Thymus (tissue), 11 donors: ENCODE results near the gene KCNRG. TPM values are rescaled to one million over a fixed set of nuclear protein-coding genes. Genes with fewer than 3 reads are reported as not detected.

Source experiments
- DNase-seq, 9 donors: peaks; one replicate each; pipeline ENCODE4 v3.0.0-alpha.2; 2013; ENCODE audit warnings: low spot score in 9 of 9, low read depth in 6 of 9, missing footprints in 1 of 9
- H3K27ac ChIP-seq, 2 donors: one replicate each; pipeline ENCODE4 v1.5.1; 2013; ENCODE audit warnings: control low read depth in 1 of 2, low read depth in 1 of 2, low read length in 1 of 2, mild to moderate bottlenecking in 1 of 2, moderate library complexity in 1 of 2
- H3K27me3 ChIP-seq, 2 donors: one replicate each; pipeline ENCODE4 v1.5.1; 2013; ENCODE audit warnings: low read length in 1 of 2; ENCODE audit not compliant: control insufficient read depth in 2 of 2, insufficient read depth in 1 of 2
- H3K36me3 ChIP-seq, 2 donors: one replicate each; pipeline ENCODE4 v1.5.1; 2013; ENCODE audit warnings: low read length in 1 of 2, mild to moderate bottlenecking in 1 of 2, moderate library complexity in 1 of 2; ENCODE audit not compliant: control insufficient read depth in 2 of 2, insufficient read depth in 2 of 2
- H3K4me1 ChIP-seq, 2 donors: one replicate each; pipeline ENCODE4 v1.5.1; 2013; ENCODE audit warnings: low read length in 2 of 2; ENCODE audit not compliant: control insufficient read depth in 2 of 2, insufficient read depth in 2 of 2
- H3K4me3 ChIP-seq, 2 donors: one replicate each; pipeline ENCODE4 v1.5.1; 2013; ENCODE audit warnings: low read length in 2 of 2, control low read depth in 1 of 2, mild to moderate bottlenecking in 1 of 2
- H3K9me3 ChIP-seq, 2 donors: one replicate each; pipeline ENCODE4 v1.5.1; 2013; ENCODE audit warnings: low read length in 1 of 2, mild to moderate bottlenecking in 1 of 2; ENCODE audit not compliant: control insufficient read depth in 2 of 2, insufficient read depth in 1 of 2
- WGBS: extraction: QIAGEN DNeasy Blood & Tissue Kit; methylation state at CpG from one replicate; pipeline ENCODE4 v1.1.7; 2013; 5-methylcytosine and 5-hydroxymethylcytosine counted together
- polyA plus RNA-seq: library from polyadenylated mRNA; stranded (reverse); fragments of 200-250 nt; gene quantifications from one replicate; pipeline ENCODE4 v1.2.3, GENCODE V29; 2013
- total RNA-seq: library from RNA; stranded (reverse); fragments of 120-200 nt; gene quantifications from one replicate; pipeline ENCODE4 v1.2.4, GENCODE V29; 2013
- donor health status: healthy.

The KCNRG gene
- total and polyA plus RNA-seq, 2 donors = 0.55 to 2.4 TPM

DNA sequence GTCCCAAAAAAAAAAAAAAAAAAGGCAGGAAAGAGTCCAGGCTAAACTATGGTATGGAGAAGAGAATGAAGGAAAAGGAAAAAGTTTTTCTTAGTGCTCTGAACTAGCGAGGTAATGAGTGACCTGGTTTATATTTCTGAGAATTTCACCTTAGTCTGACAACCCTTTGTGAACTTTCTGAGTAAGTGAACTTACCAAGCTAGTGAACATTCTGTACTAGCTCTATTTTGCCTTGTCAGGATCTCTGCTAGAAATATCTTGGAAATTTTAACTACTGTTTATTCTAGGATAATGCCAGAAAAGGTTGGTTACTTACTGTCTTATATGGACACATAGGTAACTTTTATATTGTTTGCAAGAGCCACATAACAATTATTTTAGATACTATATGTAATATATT, 14.0 kb upstream of the KCNRG start:
- Histone ChIP-seq H3K9me3 (no peaks in the 10 kb centered on the region), H3K4me1 (peaks cover 14 to 16% of the 10 kb centered on the region in 2 donors), H3K27me3 (no peaks in the 10 kb centered on the region), H3K27ac (no peak overlapping the region), H3K36me3 (peaks cover 9 to 52% of the 10 kb centered on the region in 2 donors), H3K4me3 (no peak overlapping the region)
- WGBS = 88% methylated on average over 1 of the region's 1 CpG
- DNase-seq = no peak

GRCh38 chr13:50006426-50007135, 8.7 kb upstream of the KCNRG start:
- Histone ChIP-seq H3K4me1 (peaks cover 0 to 7% of the 10 kb centered on the region in 2 donors), H3K27me3 (no peaks in the 10 kb centered on the region), H3K9me3 (peaks cover 0 to 2% of the 10 kb centered on the region in 2 donors), H3K36me3 (peaks cover 29 to 51% of the 10 kb centered on the region in 2 donors), H3K27ac (no peak overlapping the region), H3K4me3 (no peak overlapping the region)
- 97% methylated on average over 7 of the region's 7 CpGs for WGBS
- DNase-seq = no peak

GRCh38 chr13:50011461-50011860, 3.8 kb upstream of the KCNRG start:
- Histone ChIP-seq H3K4me3 (no peak overlapping the region), H3K4me1 (no peaks in the 10 kb centered on the region), H3K9me3 (peaks cover 0 to 2% of the 10 kb centered on the region in 2 donors), H3K36me3 (peaks cover 34 to 62% of the 10 kb centered on the region in 2 donors), H3K27me3 (no peaks in the 10 kb centered on the region), H3K27ac (no peak overlapping the region)
- no peak for DNase-seq
- WGBS = 100% methylated on average over 1 of the region's 1 CpG

- H3K36me3 ChIP-seq = peaks cover 34 to 67% of the 10 kb centered on the region in 2 donors
- no peak for DNase-seq
- H3K4me1 ChIP-seq = no peaks in the 10 kb centered on the region
- H3K9me3 ChIP-seq = peaks cover 0 to 2% of the 10 kb centered on the region in 2 donors
- no peak overlapping the region for H3K27ac ChIP-seq
- no peaks in the 10 kb centered on the region for H3K27me3 ChIP-seq
- 98% methylated on average over 6 of the region's 6 CpGs for WGBS
- H3K4me3 ChIP-seq = no peak overlapping the region
These were observed 2.7 kb upstream of the KCNRG start for GRCh38 chr13:50012396-50013169.

GRCh38 chr13:50014386-50014785, 858 bp upstream of the KCNRG start:
- Histone ChIP-seq H3K4me3 (no peak overlapping the region), H3K36me3 (peaks cover 31 to 67% of the 10 kb centered on the region in 2 donors), H3K27me3 (no peaks in the 10 kb centered on the region), H3K9me3 (no peaks in the 10 kb centered on the region), H3K4me1 (no peaks in the 10 kb centered on the region), H3K27ac (no peak overlapping the region)
- DNase-seq = no peak
- WGBS = 98% methylated on average over 1 of the region's 1 CpG

GRCh38 chr13:50015750-50016149, 506 bp downstream of the KCNRG start:
- H3K27ac ChIP-seq = no peak overlapping the region
- no peaks in the 10 kb centered on the region for H3K4me1 ChIP-seq
- no peak for DNase-seq
- no peak overlapping the region for H3K4me3 ChIP-seq
- WGBS = over 99% methylated on average over 4 of the region's 4 CpGs
- H3K9me3 ChIP-seq = no peaks in the 10 kb centered on the region
- peaks cover 25 to 73% of the 10 kb centered on the region in 2 donors for H3K36me3 ChIP-seq
- H3K27me3 ChIP-seq = no peaks in the 10 kb centered on the region

GRCh38 chr13:50016444-50016843, 1.2 kb downstream of the KCNRG start:
- WGBS = 97% methylated on average over 2 of the region's 2 CpGs
- Histone ChIP-seq H3K36me3 (peaks cover 23 to 72% of the 10 kb centered on the region in 2 donors), H3K9me3 (no peaks in the 10 kb centered on the region), H3K4me3 (no peak overlapping the region), H3K27ac (no peak overlapping the region), H3K4me1 (no peaks in the 10 kb centered on the region), H3K27me3 (no peaks in the 10 kb centered on the region)
- no peak for DNase-seq

DNA sequence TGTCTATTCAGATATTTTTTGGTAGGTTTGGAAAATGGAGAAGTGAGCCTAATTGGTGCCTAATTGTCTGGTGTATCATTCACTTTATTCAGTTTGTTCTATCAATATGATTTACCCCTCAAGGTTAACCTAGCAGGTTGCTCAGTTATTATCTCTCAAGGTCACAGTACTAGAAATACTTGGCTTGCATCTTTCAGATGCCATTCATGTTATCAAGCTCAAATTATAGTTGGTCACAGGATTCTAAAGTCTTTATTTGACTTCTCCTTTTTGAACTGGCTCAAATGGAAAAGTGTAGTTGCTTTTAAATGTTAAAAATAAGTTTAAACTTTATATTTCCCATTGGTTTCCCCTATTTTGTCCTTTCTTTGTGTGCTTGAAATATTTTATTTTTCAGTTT, 2.6 kb downstream of the KCNRG start:
- H3K4me1 ChIP-seq = no peaks in the 10 kb centered on the region
- H3K4me3 ChIP-seq = no peak overlapping the region
- no peak overlapping the region for H3K27ac ChIP-seq
- H3K9me3 ChIP-seq = no peaks in the 10 kb centered on the region
- no peak for DNase-seq
- H3K36me3 ChIP-seq = peaks cover 19 to 69% of the 10 kb centered on the region in 2 donors
- H3K27me3 ChIP-seq = no peaks in the 10 kb centered on the region

GRCh38 chr13:50025436-50025835, 10.2 kb downstream of the KCNRG start:
- DNase-seq = no peak
- Histone ChIP-seq H3K27ac (no peak overlapping the region), H3K27me3 (no peaks in the 10 kb centered on the region), H3K36me3 (peaks cover 15 to 55% of the 10 kb centered on the region in 2 donors), H3K4me1 (no peaks in the 10 kb centered on the region), H3K9me3 (no peaks in the 10 kb centered on the region), H3K4me3 (no peak overlapping the region)
- WGBS = 96% methylated on average over 1 of the region's 1 CpG
